NCI-H226 (cell line): ENCODE measurements around the gene MAPKAPK2.
A peak's percentile ranks its signal among the peaks of the same experiment; 100 is the strongest.

Source experiments
- DNase-seq: peaks from one replicate; pipeline ENCODE4 v3.0.0-alpha.2; 2015

MAPKAPK2 gene

DNA sequence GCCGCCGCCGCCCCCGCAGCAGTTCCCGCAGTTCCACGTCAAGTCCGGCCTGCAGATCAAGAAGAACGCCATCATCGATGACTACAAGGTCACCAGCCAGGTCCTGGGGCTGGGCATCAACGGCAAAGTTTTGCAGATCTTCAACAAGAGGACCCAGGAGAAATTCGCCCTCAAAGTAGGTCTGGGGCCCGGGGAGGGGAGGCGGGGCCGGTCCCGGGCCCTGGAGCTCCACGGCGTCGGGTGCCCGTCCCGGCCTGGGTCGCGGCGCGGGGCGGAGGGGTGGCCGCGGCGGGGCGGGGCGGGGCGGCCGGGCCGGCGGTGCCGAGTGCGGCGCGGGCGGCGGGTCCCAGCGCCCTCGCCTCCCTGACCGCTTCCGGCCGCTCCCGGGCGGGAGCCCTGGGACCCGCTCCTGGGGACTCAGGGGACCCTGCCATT, 646 bp downstream of the MAPKAPK2 start:
- no peak for DNase-seq

DNA sequence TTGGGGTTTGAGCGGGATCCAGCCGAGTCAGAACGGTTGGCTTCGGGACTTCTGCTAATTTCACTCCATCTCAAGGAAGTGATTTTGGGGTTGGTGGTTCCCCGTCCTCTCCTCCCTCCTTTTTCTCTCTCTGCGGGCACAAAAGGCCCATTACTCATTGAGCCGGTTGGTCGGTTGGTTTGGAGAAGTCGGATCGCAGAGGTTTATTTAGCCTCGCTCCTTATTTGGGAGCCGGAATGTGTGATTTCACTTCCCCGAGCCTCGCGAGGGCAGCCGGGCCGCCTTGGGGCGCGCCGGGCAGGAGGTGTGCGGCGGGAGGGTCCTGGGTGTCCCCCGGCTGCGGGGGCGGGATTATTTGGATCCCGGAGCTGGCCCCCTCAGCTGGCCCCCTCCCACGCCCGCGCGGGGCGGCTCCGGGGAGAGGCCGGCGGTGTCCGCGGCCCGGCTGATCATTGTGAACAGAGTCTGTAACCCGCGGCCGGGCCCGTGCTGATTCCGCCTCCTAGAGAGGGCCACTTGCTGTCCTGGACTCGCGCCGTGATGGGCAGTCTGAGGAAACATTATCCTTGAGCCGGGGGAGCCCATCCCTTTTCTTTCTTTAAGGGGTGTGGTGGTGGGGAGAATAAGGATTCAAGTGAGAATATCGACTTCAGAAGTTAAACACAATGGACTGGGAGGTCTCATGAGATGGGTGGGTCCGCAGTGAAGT, 1.2 kb downstream of the MAPKAPK2 start:
- peak; percentile 64 for DNase-seq

DNA sequence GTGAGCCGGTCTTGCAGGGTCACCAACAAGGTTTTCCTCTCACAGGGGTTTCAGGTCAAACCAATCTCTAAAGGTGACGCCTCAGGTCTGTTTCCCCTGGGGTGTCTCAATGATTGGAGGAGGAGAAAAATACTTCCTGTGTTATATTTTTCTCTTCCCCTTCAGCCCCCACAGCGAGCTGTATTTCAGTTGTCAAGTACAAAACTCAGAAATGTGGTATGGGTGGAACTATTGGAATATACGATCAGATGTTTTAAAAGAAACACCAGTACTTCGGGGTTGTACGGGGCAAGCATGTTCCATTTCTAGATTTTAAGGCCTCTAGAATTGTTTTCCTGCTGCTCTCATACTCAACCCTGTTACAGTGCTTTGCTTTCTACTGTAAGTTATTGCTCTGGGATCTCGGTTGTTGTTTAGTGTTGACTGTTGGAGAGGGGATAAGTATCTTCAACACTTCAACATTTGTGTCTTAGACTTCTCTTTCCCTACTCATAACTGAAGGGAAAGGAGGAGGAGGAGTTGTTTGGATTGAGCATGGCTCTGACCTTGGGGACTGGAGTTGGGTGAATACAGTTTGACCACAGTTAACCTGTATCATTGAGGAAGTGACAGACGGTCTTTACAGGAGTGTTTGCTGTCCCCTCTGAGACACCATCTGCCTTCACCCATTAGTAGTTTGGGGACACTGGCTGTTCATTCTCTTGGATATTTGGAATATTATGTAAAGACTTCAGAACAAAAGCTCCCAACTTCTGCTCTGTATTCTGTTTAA, 2.0 kb downstream of the MAPKAPK2 start:
- no peak for DNase-seq

DNA sequence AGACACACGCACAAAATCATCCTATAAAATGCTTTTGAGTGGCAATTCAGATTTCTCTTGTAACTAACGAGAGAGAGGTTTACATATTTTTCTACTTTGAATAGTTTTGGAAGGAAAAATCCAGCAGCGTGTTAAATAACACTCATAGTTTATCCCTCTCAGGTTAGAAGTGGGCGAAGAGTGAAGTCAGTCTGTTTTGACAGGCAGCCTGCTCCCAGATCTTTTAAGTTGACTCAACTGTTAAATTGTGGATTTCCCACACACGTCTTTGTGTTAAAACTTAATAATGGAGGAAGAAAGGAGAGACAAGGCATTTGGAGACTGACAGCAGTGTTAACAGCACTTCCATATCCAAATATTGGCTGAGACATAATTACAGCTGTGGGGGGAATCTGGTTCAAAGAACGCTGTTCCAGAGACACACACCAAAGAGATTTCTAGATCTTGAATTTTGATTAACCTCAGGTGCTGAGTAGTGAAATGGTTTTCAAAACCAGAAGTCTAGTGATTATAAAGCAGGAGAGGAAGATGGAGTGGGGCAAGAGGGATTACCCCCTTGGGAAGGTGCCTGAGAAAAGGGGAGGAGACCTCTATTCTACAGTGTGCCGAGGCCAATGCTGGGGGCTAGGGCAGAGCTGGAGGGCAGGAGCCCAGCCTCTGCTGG, 2.7 kb downstream of the MAPKAPK2 start:
- DNase-seq: no peak

DNA sequence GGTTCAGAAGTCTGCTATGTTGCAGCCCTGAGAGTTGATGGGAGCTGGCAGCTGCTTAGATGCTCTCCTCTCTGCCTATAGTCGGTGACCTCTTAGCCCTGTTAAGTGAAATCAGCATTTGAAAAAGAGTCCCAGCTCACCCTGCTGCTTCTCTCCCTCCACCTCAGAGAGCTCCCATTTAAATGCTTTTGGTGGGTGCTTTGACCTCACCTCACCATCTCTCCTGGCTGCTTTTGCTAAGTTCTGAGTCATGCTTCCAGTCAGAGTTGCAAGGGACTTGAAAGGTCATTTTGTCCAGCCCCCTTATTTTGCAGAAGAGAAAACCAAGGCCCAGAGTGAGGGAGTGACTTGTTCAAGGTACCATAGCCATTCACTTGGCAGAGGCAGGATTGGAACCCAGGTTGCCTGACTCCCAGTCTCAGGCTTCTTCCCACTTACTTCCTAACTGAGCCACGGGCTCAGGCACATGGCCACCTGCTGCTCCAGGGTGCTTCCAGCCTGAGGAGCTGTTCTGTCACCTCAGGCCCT, 3.3 kb downstream of the MAPKAPK2 start:
- no peak for DNase-seq

DNA sequence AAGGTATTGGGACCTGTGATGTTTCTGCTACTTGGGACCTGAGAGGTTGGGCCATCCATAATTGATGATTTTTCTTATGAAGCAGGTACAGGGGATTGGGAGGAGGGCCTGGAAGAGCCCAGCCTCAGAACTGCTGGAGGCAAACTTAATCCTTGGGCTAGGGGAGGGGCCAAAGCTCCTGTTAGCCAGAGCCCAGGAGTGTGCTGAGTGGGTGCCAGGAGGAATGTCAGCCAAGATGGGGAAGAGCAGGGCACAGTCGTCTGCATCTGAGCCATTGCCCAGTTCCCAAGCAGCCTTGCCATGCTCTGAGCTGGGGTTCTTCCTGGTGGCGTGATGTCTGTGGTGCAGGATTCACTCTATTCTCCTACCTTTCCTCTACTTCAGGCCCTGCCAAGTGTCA, 5.8 kb downstream of the MAPKAPK2 start:
- no peak for DNase-seq

DNA sequence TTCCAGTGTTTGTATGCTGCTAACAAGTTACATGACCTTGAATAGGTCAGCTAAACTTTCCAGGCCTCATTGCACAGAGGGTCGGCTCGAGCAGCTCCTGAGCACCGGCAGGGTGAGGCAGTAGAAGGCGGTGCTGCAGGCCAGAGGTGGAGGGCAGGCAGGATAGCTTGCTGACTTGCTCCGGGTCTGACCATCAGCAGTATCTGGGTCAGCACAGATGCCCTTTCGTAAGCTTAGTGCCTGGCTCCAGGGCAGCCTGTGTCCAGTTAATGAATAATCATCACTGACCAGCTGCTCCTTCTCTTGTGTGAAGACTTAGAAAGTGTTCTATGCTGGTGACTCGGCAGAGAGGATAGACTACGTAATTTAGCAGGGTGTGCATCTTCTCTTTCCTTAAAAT, 6.9 kb downstream of the MAPKAPK2 start:
- no peak for DNase-seq

DNA sequence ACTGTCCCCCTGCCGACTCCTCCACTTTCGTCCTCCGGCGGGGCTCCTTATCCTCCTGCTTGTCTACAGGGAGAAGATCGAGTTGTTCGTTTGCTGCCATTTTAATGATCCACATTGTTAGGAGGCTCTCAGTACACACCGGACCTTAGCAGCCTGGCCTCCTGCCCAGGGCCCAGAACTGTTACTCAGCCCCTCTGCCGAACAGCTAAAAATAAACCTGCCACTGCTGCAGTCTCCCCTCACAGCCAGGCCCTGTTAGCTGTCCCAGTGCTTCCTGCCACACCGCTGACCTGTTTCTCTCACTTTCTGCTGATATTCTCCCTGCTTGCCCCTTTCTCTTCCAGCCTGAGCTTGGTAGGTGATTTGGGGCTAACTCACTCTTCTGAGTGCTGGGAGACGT, 8.3 kb downstream of the MAPKAPK2 start:
- DNase-seq: no peak

DNA sequence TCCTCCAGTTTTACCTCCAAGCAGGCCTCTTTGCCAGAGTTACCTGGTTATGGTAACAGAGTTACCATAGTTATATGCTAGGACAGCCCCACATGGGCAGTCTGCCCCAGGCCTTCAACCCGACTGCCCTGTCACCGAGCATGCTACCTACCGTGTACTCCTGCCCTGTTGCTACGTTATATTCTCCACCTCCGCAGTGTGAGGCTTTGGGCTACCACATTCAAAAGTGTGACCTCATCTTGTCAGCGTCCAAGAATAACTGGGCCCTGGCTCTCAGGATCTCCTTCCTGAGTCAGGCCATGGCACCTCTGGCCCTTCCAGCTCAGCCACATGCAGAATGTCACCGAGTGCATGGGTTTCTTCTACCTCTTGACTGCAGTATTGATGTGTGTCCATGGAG, 8.9 kb downstream of the MAPKAPK2 start:
- DNase-seq: no peak

DNA sequence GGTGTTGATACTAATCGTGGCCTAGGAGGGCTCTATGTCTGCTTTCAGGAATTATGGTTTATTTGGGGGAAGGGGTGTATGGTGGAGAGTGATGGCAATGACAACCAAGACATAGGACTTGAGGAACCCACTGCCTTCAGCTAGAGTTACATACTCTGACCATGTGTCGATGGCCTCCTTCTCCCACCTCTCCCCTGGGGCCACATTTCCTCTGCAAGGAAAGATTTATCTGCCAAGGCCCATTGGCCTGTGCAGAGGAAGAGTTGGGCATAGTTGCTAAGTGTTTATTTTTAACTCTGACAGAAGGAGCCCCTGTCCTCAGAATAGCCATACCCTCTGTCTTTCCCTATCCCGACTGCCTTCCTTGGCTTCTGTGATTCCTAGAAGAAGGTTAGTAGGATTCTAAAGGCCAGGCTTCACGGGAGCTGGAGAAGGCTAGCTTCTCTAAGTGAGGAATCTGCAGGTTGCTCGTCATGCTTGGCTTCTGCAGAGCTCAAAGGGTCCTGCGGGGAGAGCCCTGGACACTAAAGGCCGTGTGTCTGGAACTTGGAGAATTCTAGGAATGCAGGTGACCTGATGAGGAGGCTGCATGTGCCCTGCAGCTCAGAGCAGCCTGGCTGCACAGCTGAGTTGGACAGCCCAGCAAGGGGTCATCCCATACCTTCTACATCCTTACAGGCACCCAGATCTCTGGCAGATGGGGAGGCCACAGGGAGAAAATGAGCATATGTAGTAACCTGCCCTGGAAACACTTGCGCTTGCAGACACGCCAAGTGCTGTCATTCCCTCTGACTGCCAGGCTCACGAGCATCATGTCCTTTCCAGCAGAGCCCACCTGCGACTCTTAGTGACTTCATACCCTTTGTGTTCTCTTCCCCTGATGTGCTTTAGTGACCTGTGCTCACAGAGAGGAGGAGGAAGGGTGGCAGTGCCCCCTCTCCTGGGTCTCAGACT, 9.7 kb downstream of the MAPKAPK2 start:
- no peak for DNase-seq

DNA sequence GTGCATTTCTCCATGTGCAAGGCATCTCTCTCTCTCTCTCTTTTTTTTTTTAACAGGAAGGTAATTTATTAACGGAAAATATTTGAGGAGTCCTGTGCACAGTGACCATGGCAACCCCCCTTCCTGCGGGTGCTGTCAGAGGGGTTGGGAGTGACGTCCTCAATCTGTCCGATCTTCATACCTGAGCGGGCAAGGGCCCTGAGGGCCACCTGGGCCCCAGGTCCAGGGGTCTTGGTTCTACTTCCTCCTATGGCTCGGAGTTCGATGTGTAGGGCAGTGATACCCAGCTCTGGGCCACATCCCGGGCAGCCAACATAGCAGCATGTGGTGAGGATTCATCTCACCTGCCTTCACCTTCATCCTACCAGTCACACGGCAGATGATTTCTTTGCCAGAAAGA, 11.0 kb downstream of the MAPKAPK2 start:
- no peak for DNase-seq

DNA sequence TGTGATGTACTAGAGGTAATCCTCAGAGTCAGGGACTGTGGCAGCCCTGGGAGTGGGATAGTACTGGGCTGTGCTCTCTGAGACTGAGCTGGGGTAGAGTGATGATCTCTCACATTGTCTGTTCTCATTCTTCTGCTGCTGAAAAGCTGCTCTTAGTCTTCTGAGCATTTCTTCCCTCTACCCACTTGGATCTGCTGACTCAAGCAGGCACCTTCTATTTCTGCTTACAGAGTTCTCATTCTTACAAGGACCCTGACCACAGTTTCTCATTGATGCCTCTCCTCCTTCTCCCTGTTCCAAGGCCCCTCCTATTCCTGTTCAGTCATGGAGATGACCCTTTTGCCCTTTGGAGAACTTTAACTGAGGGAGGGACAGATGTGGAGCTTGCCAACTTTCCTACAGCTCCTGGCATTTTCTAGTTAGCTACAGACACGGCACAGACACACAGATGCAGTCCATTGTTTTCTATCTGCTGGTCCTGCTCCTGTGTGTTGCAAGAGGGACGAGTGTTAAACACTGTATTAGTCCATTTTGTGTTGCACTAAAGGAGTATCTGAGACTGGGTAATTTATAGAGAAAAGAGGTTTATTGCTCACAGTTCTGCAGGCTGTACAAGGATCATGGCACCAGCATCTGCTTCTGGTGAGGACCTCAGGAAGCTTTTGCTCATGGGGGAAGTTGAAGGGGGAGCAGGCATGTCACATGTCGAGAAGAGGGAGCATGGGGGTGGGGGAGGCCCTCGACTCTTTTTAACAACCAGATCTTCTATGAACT, 12.3 kb downstream of the MAPKAPK2 start:
- no peak for DNase-seq

DNA sequence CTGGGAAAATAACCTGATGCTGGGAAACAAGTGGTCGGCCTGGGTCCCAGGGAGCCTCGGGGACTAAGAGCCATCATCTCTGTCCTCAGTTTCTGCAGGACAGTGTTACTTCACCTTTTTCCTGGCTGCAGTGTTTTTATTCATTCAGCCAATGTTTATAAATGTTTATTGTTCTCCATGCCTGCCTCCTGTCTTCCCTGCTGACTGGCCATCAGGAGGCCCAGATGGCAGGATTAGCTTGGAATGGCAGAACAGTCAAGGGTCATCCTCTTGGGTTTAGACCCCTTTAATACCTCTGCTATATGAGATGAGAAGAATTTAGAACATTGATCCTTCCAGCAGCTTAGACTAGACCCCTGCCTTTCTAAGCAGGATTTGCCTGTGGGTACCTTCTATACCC, 13.3 kb downstream of the MAPKAPK2 start:
- no peak for DNase-seq

DNA sequence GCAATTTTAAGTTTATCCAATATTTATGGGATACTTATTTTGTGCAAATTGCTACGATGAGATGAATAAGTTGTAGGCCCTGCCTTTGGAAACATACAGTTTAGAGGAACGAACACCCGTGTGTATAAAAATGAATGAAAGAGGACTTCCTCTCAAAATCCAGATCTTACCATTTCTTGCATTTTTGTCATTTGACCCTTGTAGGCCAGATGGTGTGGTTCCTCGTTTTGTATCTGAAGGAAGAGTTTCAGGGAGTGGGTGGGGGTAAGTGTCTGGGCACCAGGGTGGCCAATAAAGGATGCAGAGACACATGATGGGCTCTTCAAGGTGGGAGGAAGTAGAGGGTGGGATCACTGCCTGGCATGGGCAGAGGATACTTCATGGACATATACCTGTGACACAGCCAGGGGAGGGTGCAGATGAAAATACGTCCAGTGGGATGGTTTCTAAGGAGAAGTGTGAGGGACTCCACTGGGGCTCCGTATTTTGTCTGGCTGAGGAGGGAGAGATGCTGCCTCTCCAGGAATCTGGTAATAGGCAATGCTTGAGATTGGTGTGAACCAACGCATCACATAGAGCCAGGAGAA, 14.4 kb downstream of the MAPKAPK2 start:
- DNase-seq: no peak

DNA sequence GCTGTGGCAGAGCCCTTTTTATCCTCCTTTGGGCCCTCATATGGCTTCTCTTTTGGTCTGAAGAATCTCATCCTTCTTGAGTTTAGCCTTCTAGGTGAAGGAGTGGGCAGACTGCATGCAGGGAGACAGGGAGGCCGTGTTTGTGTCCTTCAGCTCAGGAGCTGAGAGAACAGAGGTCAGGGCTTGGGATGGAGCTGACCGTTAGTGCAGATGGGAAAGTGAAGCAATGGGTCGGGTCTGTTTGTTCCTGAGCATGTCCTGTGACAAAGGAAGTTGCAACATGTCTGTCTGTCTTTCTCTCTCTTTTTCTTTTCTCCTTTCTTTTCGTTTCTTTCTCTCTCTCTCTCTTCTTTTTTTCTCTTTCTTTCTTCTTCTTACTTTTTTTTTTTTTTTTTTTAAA, 14.9 kb downstream of the MAPKAPK2 start:
- DNase-seq: no peak

DNA sequence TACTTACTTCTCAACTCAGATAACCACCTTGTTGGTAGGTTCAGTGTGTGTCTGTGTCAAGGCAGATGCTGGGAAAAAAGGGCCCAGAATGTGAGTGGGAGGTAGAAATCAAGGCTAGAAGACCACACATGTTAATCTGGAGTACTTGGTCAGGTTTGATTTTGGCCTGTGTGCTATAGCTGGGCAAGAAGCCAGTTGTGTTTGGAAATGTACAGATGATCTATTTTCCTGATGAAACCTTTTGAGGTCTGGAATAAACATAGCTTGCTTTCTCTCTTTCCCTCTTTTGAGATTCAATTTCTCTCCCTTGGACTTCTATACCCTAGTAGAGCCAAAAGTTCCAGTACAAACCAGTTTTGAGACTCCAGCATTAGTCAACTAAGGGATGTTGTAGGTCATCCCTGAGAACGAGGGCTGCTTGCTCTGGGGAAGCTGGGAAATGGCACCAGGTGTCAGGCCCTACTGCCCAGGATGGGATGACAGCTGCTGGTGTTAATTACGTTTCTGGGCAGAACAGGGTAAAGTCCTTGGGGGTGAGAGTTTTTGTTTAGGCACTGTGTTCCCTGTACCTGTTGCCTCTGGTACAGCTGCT, 15.8 kb downstream of the MAPKAPK2 start:
- DNase-seq: no peak

DNA sequence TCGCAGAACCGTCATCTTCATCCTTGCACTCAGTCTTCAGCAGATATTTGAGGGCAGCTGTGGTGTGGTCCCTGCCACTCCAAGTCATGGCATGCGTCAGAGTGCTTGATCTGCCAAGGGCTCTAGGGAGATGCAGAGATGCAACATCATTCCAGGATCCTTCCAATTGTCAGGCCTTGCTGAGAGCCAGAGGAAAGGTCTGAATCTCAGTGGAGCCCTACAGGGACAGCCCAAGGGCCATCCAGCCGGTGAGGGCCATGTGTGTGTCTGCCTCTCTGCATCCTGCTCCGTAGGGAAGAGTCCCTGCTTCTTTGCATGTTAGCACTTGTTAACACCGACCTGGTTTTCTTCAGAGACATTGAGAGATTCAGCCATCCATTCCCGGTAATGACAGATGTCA, 17.6 kb downstream of the MAPKAPK2 start:
- no peak for DNase-seq

DNA sequence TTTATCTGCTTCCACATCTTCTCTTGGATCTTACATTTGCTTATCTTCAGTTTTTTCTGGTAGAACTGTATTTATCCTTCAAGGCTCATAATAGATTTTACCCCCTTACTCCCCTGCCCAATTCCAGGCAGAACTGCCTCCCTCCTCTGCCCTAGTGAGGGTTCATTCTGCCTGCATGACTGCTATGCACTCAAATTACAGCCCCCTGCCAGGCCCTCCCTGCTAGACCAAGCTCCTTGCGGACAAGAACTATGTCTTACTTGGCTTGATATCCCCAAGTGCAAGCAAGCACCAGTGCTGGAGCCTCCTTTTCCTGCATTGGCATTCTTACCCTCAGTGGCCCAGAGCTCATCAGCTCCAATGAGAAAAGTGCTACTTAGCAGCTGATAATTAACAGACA, 18.1 kb downstream of the MAPKAPK2 start:
- DNase-seq: no peak

DNA sequence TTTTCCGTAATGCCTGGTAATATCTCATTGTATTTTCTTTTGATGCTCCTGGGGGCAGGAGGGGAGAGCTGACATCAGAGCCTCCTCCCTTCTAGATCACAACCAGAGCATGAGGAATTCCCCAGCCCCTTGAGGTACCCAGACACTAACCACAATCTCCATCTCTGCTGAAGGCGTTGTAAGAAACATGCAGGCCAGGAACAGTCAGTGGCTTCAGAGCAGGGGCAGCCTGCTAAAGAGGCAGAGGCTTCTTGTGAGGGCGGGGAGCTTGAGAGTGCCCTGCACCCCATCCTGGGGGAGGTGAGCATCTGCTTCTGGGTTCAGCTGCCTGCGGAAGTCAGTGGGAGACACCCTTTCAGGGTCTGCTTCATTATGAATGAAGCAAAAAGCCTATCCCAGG, 19.0 kb downstream of the MAPKAPK2 start:
- DNase-seq: no peak

DNA sequence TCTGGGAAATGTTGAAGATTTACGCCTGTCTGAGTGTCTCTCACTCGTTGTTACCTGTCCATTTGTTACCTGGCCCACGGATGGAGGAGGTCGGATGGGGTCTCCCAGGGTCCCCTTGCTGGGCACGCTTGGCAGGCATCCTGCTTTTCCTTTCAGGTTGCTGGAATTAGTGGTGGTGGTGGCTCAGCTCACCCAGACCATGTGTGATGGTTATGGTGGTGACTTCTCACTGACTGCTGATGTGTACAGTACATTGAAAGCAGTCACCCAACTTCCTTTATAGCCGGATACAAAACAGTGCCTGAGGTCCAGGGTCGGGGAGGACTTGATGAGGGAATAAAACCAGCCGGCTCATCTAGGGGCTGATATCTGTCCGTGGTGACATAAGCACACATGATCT, 19.5 kb downstream of the MAPKAPK2 start:
- no peak for DNase-seq

DNA sequence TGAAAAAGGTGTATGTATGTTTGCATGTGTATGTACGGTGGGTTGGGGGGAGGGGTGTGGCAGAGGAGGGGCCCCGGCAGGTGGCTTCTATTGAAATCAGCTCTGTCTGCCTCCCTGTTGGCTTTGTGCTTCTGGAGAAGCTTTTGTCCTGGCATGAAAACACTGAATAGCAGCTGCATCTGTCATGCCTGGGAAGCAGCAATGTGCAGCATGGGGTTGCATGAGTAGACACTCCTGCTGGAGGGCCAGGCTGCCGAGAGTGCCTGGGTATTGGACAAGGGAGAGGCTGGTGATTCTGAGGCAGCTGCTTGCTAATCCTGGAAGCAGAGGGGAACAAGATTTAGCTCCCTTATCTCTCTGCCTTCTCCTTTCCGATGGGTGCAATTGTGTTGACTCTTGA, 20.5 kb downstream of the MAPKAPK2 start:
- no peak for DNase-seq
